ENCODE results near the gene CAGE1.

Gene CAGE1

DNA sequence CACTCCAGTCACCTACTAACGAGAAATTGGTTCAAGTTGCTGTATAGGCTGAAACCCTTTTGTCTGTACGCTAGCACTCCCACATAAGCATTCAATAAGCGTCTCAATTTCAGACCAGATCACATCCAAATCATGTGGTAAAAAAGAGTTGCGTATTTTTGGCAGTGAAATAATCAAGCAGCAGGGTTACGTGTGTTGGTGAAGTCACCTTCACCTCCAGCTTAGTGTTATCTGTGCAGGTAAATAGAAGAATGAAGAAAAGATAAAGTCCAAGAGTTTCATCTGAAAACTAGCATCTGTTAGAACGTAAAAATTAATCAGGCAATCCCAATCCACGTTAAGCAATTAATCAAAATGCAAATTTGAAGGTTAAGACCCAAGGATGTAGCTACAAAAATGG is 87.8 kb downstream of the CAGE1 start:
- DNase-seq = no peak

DNA sequence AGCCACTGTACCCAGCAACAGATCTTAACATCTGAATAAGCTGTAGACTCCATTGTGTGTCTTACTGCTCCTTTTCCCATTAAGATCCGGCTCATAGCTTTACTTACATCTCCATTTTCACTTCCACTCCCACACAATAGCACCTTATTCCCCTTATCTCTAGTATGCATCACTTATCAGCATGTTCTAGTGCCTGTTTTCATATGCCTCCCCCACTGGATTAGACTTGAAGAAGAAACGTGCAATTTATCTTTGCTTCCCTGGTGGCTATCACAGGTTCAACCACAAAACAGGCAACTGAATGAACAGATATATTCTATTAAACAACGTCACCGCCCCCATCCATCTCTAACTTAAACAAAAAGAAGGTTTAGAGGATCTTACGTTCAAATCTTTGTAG is 88.6 kb downstream of the CAGE1 start:
- no peak for DNase-seq

GRCh38 chr6:7298113-7298512 is 91.4 kb downstream of the CAGE1 start:
- no peak for DNase-seq

GRCh38 chr6:7296602-7297001 is 92.9 kb downstream of the CAGE1 start:
- no peak for DNase-seq

GRCh38 chr6:7295916-7296315 is 93.6 kb downstream of the CAGE1 start:
- no peak for DNase-seq

GRCh38 chr6:7292596-7293255 is 96.8 kb downstream of the CAGE1 start:
- DNase-seq = no peak

GRCh38 chr6:7290079-7290478 is 99.5 kb downstream of the CAGE1 start:
- no peak for DNase-seq

- no peak for DNase-seq
Measured at GRCh38 chr6:7285416-7285815, 104.1 kb downstream of the CAGE1 start.

DNA sequence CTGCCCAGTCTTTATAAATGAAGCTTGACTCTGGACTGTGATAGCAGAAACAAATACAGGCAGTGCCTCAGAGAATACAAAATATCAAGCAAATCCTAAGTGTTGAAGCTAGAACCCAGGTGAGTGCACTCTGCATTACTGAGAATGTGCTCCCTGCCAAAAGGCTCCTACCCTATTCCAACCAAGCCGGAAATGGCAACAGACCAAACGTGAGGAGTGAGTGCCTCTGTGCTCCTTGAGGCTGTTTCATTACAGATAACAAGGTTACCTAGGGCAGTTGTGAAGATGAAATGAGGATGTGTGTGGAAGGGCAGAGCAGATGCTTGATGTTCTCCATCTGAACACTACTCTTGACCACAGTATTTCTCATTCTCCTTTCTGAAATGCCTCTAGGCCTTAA is 105.9 kb downstream of the CAGE1 start:
- DNase-seq = no peak

DNA sequence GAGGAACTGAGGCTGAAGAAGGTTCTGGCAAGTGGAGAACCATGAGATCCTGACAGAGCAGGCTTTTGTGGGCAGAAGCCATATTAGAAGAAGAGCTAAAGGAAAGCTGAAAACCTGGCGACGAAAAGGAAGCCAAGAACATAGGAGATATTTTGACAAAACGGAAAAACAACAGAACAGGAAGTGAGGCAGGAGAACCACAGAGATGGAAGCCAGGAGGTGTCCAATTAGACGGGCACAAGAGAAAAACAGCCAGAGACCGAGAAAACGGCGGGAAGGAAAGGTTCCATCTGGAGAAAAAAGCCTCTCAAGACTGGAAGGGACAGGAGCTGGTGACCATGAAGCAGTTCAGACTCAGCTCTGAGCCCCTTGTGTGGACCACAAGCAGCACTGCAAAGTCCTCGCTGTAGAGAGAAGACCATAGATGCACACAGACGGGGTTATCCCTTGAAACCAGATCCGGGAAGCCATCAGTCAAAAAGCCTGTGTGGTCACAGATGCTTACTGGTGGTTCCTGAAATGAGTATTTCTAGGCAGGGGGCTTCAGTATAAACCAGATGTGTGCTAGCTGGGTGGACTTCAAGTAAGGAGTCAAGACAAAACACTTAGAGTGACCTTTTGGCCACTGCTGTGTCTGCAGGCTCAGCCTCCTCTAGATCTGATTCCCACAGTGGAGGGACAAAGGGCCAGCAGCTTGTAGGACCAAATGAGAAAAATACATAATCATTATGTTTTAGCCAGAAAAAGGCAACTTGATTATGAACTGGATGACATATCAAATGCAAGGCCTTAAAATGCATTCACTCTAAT is 107.2 kb downstream of the CAGE1 start:
- DNase-seq = no peak
